Ureter (tissue), 1 donor: ENCODE data around the gene TPRG1L. TPM values are rescaled to one million over a fixed set of nuclear protein-coding genes. Genes with fewer than 3 reads are reported as not detected.
A peak's percentile ranks its signal among the peaks of the same experiment; 100 is the strongest.
"Not testable (repeated sequence)": the region's sequence is repeated elsewhere in the genome, so short reads cannot be mapped to it uniquely, and the experiment has no call there.

Experiments used
- DNase-seq: peaks from one replicate; pipeline ENCODE4 v3.0.0-alpha.2; 2020; ENCODE audit warnings: low spot score
- total RNA-seq: library from RNA; stranded (reverse); gene quantifications from one replicate; pipeline ENCODE4 v1.2.4, GENCODE V29; 2023
- donor health status: DM: yes; HTN: yes; CAD: no.

TPRG1L gene
- 54.7 TPM for total RNA-seq

GRCh38 chr1:3624200-3625136 lies at the start of gene TPRG1L:
TSS of gene TPRG1L (plus strand) at chr1:3625015. CDS start at chr1:3625073, 58 bp downstream.
- DNase-seq, result peak; percentile 99

GRCh38 chr1:3575515-3575914 lies 49.3 kb upstream of the TPRG1L start:
- DNase-seq, result not testable (repeated sequence)

GRCh38 chr1:3575993-3576392 lies 48.8 kb upstream of the TPRG1L start:
- DNase-seq, result no peak

- DNase-seq, result no peak
Observed at GRCh38 chr1:3577300-3577699, 47.5 kb upstream of the TPRG1L start.

GRCh38 chr1:3577711-3578432 lies 46.9 kb upstream of the TPRG1L start:
- no peak for DNase-seq

- no peak for DNase-seq
Observed at GRCh38 chr1:3578433-3578805, 46.4 kb upstream of the TPRG1L start.

- DNase-seq, result no peak
Observed at GRCh38 chr1:3578906-3579305, 45.9 kb upstream of the TPRG1L start.

GRCh38 chr1:3579626-3580025 lies 45.2 kb upstream of the TPRG1L start:
- DNase-seq, result no peak

GRCh38 chr1:3580231-3580630 lies 44.6 kb upstream of the TPRG1L start:
- DNase-seq, result no peak

GRCh38 chr1:3581296-3582036 lies 43.3 kb upstream of the TPRG1L start:
- no peak for DNase-seq

- not testable (repeated sequence) for DNase-seq
Observed at GRCh38 chr1:3583751-3584150, 41.1 kb upstream of the TPRG1L start.

GRCh38 chr1:3584915-3585314 lies 39.9 kb upstream of the TPRG1L start:
- no peak for DNase-seq

GRCh38 chr1:3585353-3585868 lies 39.4 kb upstream of the TPRG1L start:
- not testable (repeated sequence) for DNase-seq

- DNase-seq, result no peak
Observed at GRCh38 chr1:3585940-3586568, 38.8 kb upstream of the TPRG1L start.

- DNase-seq, result no peak
Observed at GRCh38 chr1:3586986-3587759, 37.6 kb upstream of the TPRG1L start.

- no peak for DNase-seq
Observed at GRCh38 chr1:3588395-3588794, 36.4 kb upstream of the TPRG1L start.

- no peak for DNase-seq
Observed at GRCh38 chr1:3590139-3590763, 34.6 kb upstream of the TPRG1L start.

- DNase-seq, result no peak
Observed at GRCh38 chr1:3590951-3591865, 33.6 kb upstream of the TPRG1L start.

GRCh38 chr1:3593334-3593733 lies 31.5 kb upstream of the TPRG1L start:
- no peak for DNase-seq
